Adrenal gland (tissue), 5 donors: ENCODE measurements around the gene PMF1.

ENCODE experiments used
- POLR2A ChIP-seq, 2 donors: fragments of 450-650 bp; IDR thresholded peaks; one replicate each; pipeline ENCODE4 v1.6.1; 2017; ENCODE audit warnings: antibody characterized with exemption in 2 of 2, mild to moderate bottlenecking in 2 of 2, moderate library complexity in 1 of 2
- TF ChIP-seq, protein P1 (sequence below), 6 experiments: fragments of 450-650 bp in 4 of 6; fragments of 200-600 bp in 2 of 6; sonication (generic) in 1 of 6; IDR thresholded peaks; 1 replicate in 5 of 6; 2 replicates in 1 of 6; pipeline versions ENCODE4 v1.5.1 to v1.8.0; 2016 to 2021; ENCODE audit warnings: antibody characterized with exemption in 6 of 6, mild to moderate bottlenecking in 2 of 6, moderate library complexity in 1 of 6
- donor health status: DM: no; HTN: no; CAD: no.

DNA sequence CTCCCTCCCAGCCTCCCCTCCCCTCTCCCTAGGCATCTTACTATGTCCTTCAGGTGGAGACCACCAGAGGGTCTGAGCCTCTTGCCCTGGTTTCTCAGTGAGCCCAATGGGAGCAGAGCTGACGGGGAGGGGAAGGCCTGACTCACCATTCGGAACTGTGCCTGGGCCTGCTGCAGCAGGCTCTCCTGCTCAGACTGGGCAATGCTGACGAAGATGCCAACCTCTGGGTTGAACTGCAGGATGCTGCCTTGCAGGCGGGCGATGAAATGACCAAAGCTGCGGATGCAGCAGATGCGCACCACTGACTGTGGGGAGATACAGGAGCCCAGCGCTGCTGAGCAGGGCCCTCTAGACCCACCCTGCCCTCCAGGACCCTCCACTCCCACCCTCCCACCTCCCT is 46.1 kb downstream of the PMF1 start:
- TF ChIP-seq POLR2A (IDR thresholded peaks at IDR 0.05): no peak
- TF ChIP-seq, protein P1, sequence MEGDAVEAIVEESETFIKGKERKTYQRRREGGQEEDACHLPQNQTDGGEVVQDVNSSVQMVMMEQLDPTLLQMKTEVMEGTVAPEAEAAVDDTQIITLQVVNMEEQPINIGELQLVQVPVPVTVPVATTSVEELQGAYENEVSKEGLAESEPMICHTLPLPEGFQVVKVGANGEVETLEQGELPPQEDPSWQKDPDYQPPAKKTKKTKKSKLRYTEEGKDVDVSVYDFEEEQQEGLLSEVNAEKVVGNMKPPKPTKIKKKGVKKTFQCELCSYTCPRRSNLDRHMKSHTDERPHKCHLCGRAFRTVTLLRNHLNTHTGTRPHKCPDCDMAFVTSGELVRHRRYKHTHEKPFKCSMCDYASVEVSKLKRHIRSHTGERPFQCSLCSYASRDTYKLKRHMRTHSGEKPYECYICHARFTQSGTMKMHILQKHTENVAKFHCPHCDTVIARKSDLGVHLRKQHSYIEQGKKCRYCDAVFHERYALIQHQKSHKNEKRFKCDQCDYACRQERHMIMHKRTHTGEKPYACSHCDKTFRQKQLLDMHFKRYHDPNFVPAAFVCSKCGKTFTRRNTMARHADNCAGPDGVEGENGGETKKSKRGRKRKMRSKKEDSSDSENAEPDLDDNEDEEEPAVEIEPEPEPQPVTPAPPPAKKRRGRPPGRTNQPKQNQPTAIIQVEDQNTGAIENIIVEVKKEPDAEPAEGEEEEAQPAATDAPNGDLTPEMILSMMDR (IDR thresholded peaks at IDR 0.05): no peak
